Smooth muscle cell (in vitro differentiated cells): ENCODE results near the gene ASAP3. TPM values are rescaled to one million over a fixed set of nuclear protein-coding genes. Genes with fewer than 3 reads are reported as not detected.
"Not testable (repeated sequence)": the region's sequence is repeated elsewhere in the genome, so short reads cannot be mapped to it uniquely, and the experiment has no call there.

ENCODE experiments used
- DNase-seq: peaks from one replicate; lab custom pipeline; 2025; ENCODE audit not compliant: unreplicated experiment; lab: John Stamatoyannopoulos, UW
- H2AFZ ChIP-seq: fragments of 200-600 bp; sonication (generic); 2 replicates; pipeline ENCODE4 v1.6.0; 2016; ENCODE audit warnings: antibody characterized with exemption, low read depth, mild to moderate bottlenecking
- H3F3A ChIP-seq: fragments of 200-600 bp; sonication (generic); 2 replicates; pipeline ENCODE4 v1.6.0; 2017; ENCODE audit warnings: antibody characterized with exemption, low read depth
- H3K27ac ChIP-seq: fragments of 200-600 bp; sonication (generic); 2 replicates; pipeline ENCODE4 v1.5.1; 2016; ENCODE audit warnings: low read depth, mild to moderate bottlenecking
- H3K27me3 ChIP-seq: fragments of 200-600 bp; sonication (generic); 2 replicates; pipeline ENCODE4 v1.6.1; 2016; ENCODE audit warnings: low read depth, mild to moderate bottlenecking
- H3K36me3 ChIP-seq: fragments of 200-600 bp; sonication (generic); 2 replicates; pipeline ENCODE4 v1.5.1; 2016; ENCODE audit warnings: low read depth
- H3K4me1 ChIP-seq: fragments of 200-600 bp; sonication (generic); 2 replicates; pipeline ENCODE4 v1.5.1; 2016; ENCODE audit warnings: low read depth
- H3K4me2 ChIP-seq: fragments of 200-600 bp; sonication (generic); 2 replicates; pipeline ENCODE4 v1.6.0; 2016; ENCODE audit warnings: mild to moderate bottlenecking
- H3K4me3 ChIP-seq: fragments of 200-600 bp; sonication (generic); 2 replicates; pipeline ENCODE4 v1.5.1; 2016; ENCODE audit warnings: mild to moderate bottlenecking
- H3K79me2 ChIP-seq: fragments of 200-600 bp; sonication (generic); 2 replicates; pipeline ENCODE4 v1.6.0; 2016; ENCODE audit warnings: low read depth, mild to moderate bottlenecking
- H3K9ac ChIP-seq: fragments of 200-600 bp; sonication (generic); 2 replicates; pipeline ENCODE4 v1.6.0; 2016; ENCODE audit warnings: low read depth
- H3K9me3 ChIP-seq: fragments of 200-600 bp; sonication (generic); replicated peaks from 2 replicates; pipeline ENCODE4 v1.5.1; 2016; ENCODE audit warnings: low read depth
- H4K20me1 ChIP-seq: fragments of 200-600 bp; sonication (generic); 2 replicates; pipeline ENCODE4 v1.6.0; 2016; ENCODE audit warnings: low read depth
- CTCF ChIP-seq: fragments of 200-600 bp; sonication (generic); IDR thresholded peaks from 2 replicates; pipeline ENCODE4 v1.5.1; 2017; ENCODE audit warnings: borderline replicate concordance, mild to moderate bottlenecking, antibody characterized with exemption; ENCODE audit not compliant: insufficient read depth, poor library complexity, severe bottlenecking
- WGBS: methylation state at CpG from one replicate; pipeline ENCODE4 v1.1.7; 2016; ENCODE audit warnings: low lambda C conversion rate; 5-methylcytosine and 5-hydroxymethylcytosine counted together
- polyA plus RNA-seq: library from polyadenylated mRNA; unstranded; fragments of >200 nt; fragmentation: Nextera tagmentation; extraction: Ambion mirVana; gene quantifications from 2 replicates; pipeline ENCODE4 v1.2.1, GENCODE V29; 2016
- total RNA-seq: library from RNA; depleted of rRNA; stranded (reverse); fragments of >200 nt; gene quantifications from 2 replicates; pipeline ENCODE4 v1.2.3, GENCODE V29; 2014

The ASAP3 gene
- total and polyA plus RNA-seq, 2 experiments from 2014 or later, result 16.3 to 28.9 TPM

GRCh38 chr1:23381233-23381885, 102.6 kb downstream of the ASAP3 start:
- Histone ChIP-seq H3F3A (no peaks in the 10 kb centered on the region), H4K20me1 (no peaks in the 10 kb centered on the region), H3K9ac (no peak overlapping the region), H3K27me3 (no peaks in the 10 kb centered on the region), H3K27ac (no peak overlapping the region), H3K4me3 (no peak overlapping the region), H2AFZ (no peak overlapping the region), H3K36me3 (no peaks in the 10 kb centered on the region), H3K4me2 (no peak overlapping the region), H3K79me2 (no peaks in the 10 kb centered on the region), H3K9me3 (no peaks in the 10 kb centered on the region), H3K4me1 (no peaks in the 10 kb centered on the region)
- no peak for DNase-seq
- 91% methylated on average over 5 of the region's 5 CpGs for WGBS
- TF ChIP-seq CTCF, result no peak

- Histone ChIP-seq H3K79me2 (no peaks in the 10 kb centered on the region), H4K20me1 (no peaks in the 10 kb centered on the region), H3K36me3 (no peaks in the 10 kb centered on the region), H3K4me1 (no peaks in the 10 kb centered on the region), H3K4me3 (no peak overlapping the region), H3K9me3 (no peaks in the 10 kb centered on the region), H3F3A (no peaks in the 10 kb centered on the region), H3K27me3 (no peaks in the 10 kb centered on the region), H3K9ac (no peak overlapping the region), H2AFZ (no peak overlapping the region), H3K27ac (no peak overlapping the region), H3K4me2 (no peak overlapping the region)
- DNase-seq, result no peak
- 55% methylated on average over 5 of the region's 5 CpGs for WGBS
- TF ChIP-seq CTCF, result no peak
Observed at GRCh38 chr1:23380719-23381118, 103.3 kb downstream of the ASAP3 start.

GRCh38 chr1:23380236-23380635, 103.7 kb downstream of the ASAP3 start:
- not testable (repeated sequence) for H3K27me3 ChIP-seq, H3K9ac ChIP-seq, H3K9me3 ChIP-seq, H3K4me2 ChIP-seq, H3F3A ChIP-seq, H3K79me2 ChIP-seq, H2AFZ ChIP-seq, H3K36me3 ChIP-seq, H3K4me1 ChIP-seq, H4K20me1 ChIP-seq, H3K27ac ChIP-seq, H3K4me3 ChIP-seq, DNase-seq
- WGBS, result 66% methylated on average over 4 of the region's 4 CpGs

Other genes starting within 250 kb of the ASAP3 start
- gene HNRNPR, start 139.9 kb downstream of the ASAP3 start, total RNA-seq, result 99.9 and 120 TPM in 2 replicates
- 96.3 and 104 TPM in 2 replicates for gene HNRNPR, start 139.9 kb downstream of the ASAP3 start, polyA plus RNA-seq
- 12.9 and 19.6 TPM in 2 replicates for gene ZNF436, start 114.3 kb downstream of the ASAP3 start, total RNA-seq
- 7.1 and 11.7 TPM in 2 replicates for gene ZNF436, start 114.3 kb downstream of the ASAP3 start, polyA plus RNA-seq
- gene TCEA3, start 59.4 kb downstream of the ASAP3 start, total RNA-seq, result 8.2 and 11.7 TPM in 2 replicates
- 16.1 and 19.2 TPM in 2 replicates for gene TCEA3, start 59.4 kb downstream of the ASAP3 start, polyA plus RNA-seq
- 0.63 and 1.2 TPM in 2 replicates for gene E2F2, start 47.1 kb upstream of the ASAP3 start, total RNA-seq
- 1.4 and 2.1 TPM in 2 replicates for gene E2F2, start 47.1 kb upstream of the ASAP3 start, polyA plus RNA-seq
- 629 and 752 TPM in 2 replicates for gene ID3, start 75.3 kb upstream of the ASAP3 start, total RNA-seq
- 929 and 1,018 TPM in 2 replicates for gene ID3, start 75.3 kb upstream of the ASAP3 start, polyA plus RNA-seq
- gene RPL11, start 207.6 kb upstream of the ASAP3 start, total RNA-seq, result 685 and 899 TPM in 2 replicates
- 528 and 622 TPM in 2 replicates for gene RPL11, start 207.6 kb upstream of the ASAP3 start, polyA plus RNA-seq